Activated T-helper 1 cell treated with anti-CD3 and anti-CD28 coated beads, Interleukin-12 subunit alpha, Interleukin-12 subunit beta, Interleukin-2, Interleukin-4 antibody, amounts not matched to agents 30 ng/mL and 10 ng/mL and 1 ng/mL, durations not matched to agents 14 hours and 24 hours and 36 hours (primary cell): ENCODE results near the gene MAB21L3. TPM values are rescaled to one million over a fixed set of nuclear protein-coding genes. Genes with fewer than 3 reads are reported as not detected.

Experiments
- DNase-seq: peaks from one replicate; pipeline ENCODE4 v3.0.0; 2021; ENCODE audit warnings: low spot score
- H3K27ac Mint-ChIP-seq: one replicate; pipeline ENCODE4 v1.8.0; 2021; ENCODE audit warnings: mild to moderate bottlenecking, mixed read lengths
- H3K27me3 Mint-ChIP-seq: one replicate; pipeline ENCODE4 v1.8.0; 2022; ENCODE audit warnings: mild to moderate bottlenecking, moderate library complexity, mixed read lengths; ENCODE audit not compliant: insufficient read depth
- H3K36me3 Mint-ChIP-seq: one replicate; pipeline ENCODE4 v1.8.0; 2021; ENCODE audit warnings: low read depth, mixed read lengths
- H3K4me1 Mint-ChIP-seq: one replicate; pipeline ENCODE4 v1.8.0; 2021; ENCODE audit warnings: low read depth, mixed read lengths
- H3K4me3 Mint-ChIP-seq: one replicate; pipeline ENCODE4 v1.8.0; 2021; ENCODE audit warnings: mild to moderate bottlenecking, moderate library complexity, mixed read lengths
- H3K9me3 Mint-ChIP-seq: one replicate; pipeline ENCODE4 v1.8.0; 2021; ENCODE audit warnings: mixed read lengths
- intact Hi-C: fragments of 100-400 bp; cut with micrococcal nuclease; formaldehyde crosslinking; loops from one replicate; pipeline ENCODE4 v1.15.1; 2024
- total RNA-seq: library from RNA; stranded (reverse); gene quantifications from 2 replicates; pipeline ENCODE4 v1.2.3, GENCODE V29; 2022

The MAB21L3 gene
- total RNA-seq, 1 donor from 2014 or later = not detected

DNA sequence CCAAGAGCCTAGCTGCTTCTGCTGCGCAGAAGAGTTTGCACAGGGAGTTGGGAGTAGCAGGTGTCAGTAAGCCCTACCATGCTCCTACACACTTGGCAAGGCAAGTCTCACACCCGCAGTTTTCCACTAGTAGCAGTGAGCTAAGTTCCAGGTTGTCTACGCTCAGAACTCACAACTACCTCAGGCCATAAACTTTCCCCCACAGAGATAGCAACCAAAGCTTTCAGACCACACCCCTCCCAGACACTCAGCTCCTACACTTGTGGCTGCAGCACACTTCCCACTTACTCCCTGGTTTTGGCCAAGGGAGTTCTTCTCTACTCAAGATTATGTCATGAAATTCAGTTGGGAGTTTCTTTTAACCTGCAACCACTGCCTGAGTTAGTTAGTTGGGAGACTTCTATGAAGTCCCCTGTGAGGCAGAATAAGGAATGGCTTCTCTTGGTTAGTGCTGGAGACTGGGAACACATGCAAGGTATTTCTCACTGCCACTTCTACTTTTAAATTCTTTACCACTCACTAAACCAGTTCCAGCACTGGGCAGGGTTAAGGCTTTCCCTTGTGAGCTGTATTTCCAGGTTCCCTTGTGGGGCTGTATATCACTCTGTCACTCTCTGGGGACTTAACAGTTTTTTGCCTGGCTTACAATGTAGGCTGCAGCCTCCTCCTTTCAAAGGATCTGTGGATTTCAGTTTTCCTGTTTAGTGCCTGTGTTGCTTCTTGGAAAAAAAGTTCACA lies 18.3 kb upstream of the MAB21L3 start:
- intact Hi-C loops = no loop called here

GRCh38 chr1:116095027-116095426 lies 16.2 kb upstream of the MAB21L3 start:
- Mint-ChIP-seq H3K4me1 (no peaks in the 10 kb centered on the region), H3K27ac (no peak overlapping the region), H3K36me3 (no peaks in the 10 kb centered on the region), H3K27me3 (peaks cover 8% of the 10 kb centered on the region), H3K9me3 (peaks cover 6% of the 10 kb centered on the region), H3K4me3 (no peak overlapping the region)
- DNase-seq = no peak
- intact Hi-C loops = no loop called here

More for the DNA sequence above, 18.3 kb upstream of the MAB21L3 start:
- DNase-seq = no peak
- Mint-ChIP-seq H3K4me1 (no peaks in the 10 kb centered on the region), H3K27me3 (peaks cover 3% of the 10 kb centered on the region), H3K9me3 (peaks cover 11% of the 10 kb centered on the region), H3K27ac (no peak overlapping the region), H3K4me3 (no peak overlapping the region), H3K36me3 (no peaks in the 10 kb centered on the region)

GRCh38 chr1:116096013-116096618 lies 15.1 kb upstream of the MAB21L3 start:
- intact Hi-C loops = no loop called here
- Mint-ChIP-seq H3K27me3 (peaks cover 8% of the 10 kb centered on the region), H3K27ac (no peak overlapping the region), H3K4me1 (no peaks in the 10 kb centered on the region), H3K9me3 (no peaks in the 10 kb centered on the region), H3K4me3 (no peak overlapping the region), H3K36me3 (no peaks in the 10 kb centered on the region)
- no peak for DNase-seq

GRCh38 chr1:116097626-116098025 lies 13.6 kb upstream of the MAB21L3 start:
- intact Hi-C loops = no loop called here
- Mint-ChIP-seq H3K4me1 (no peaks in the 10 kb centered on the region), H3K27ac (no peak overlapping the region), H3K36me3 (no peaks in the 10 kb centered on the region), H3K9me3 (no peaks in the 10 kb centered on the region), H3K4me3 (no peak overlapping the region), H3K27me3 (peaks cover 13% of the 10 kb centered on the region)
- no peak for DNase-seq

DNA sequence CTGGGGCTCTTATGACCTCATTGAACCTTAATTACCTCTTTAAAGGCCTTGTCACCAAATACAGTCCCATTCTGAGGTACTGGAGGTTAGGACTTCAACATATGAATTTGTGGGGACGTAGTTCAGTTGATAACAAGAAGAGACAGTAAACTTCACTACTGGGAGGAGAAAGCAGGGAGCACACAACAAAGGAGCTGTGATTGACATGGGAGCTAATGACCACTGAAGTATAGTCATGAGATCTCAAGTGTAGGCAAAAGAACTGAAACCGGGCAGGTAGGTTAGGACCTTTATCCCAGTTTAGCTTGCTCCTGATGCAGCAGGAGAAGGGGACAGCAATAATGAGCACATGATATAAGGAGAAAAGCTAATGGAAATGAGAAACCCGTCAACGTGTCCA lies 11.8 kb upstream of the MAB21L3 start:
- Mint-ChIP-seq H3K4me3 (no peak overlapping the region), H3K9me3 (no peaks in the 10 kb centered on the region), H3K36me3 (no peaks in the 10 kb centered on the region), H3K27me3 (peaks cover 16% of the 10 kb centered on the region), H3K27ac (no peak overlapping the region), H3K4me1 (no peaks in the 10 kb centered on the region)
- no peak for DNase-seq
- intact Hi-C loops = no loop called here

DNA sequence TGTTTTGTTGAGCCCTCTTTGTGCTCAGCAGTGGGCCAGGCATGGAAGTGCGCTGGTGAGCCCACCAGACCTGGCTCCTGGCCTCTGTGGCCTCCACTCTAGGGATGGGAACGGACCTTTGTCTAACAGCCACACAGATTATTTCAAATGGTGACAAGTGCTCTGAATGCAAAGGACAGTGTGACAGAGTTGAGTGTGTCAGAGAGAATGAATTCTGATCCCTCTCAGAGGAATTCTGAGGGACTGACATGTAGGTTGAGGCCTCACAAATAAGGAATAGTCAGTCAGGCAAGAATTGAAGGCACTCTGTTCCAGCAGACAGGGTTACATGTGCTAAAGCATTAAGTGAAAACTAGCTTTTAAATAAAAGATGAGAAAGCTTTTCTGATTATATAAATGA lies 11.3 kb upstream of the MAB21L3 start:
- intact Hi-C loops = no loop called here
- Mint-ChIP-seq H3K27ac (no peak overlapping the region), H3K4me1 (no peaks in the 10 kb centered on the region), H3K27me3 (peaks cover 16% of the 10 kb centered on the region), H3K9me3 (no peaks in the 10 kb centered on the region), H3K36me3 (no peaks in the 10 kb centered on the region), H3K4me3 (no peak overlapping the region)
- DNase-seq = no peak

GRCh38 chr1:116104667-116105066 lies 6.5 kb upstream of the MAB21L3 start:
- Mint-ChIP-seq H3K27me3 (peaks cover 10% of the 10 kb centered on the region), H3K4me1 (no peaks in the 10 kb centered on the region), H3K9me3 (no peaks in the 10 kb centered on the region), H3K27ac (no peak overlapping the region), H3K36me3 (no peaks in the 10 kb centered on the region), H3K4me3 (no peak overlapping the region)
- no peak for DNase-seq
- intact Hi-C loops = no loop called here

DNA sequence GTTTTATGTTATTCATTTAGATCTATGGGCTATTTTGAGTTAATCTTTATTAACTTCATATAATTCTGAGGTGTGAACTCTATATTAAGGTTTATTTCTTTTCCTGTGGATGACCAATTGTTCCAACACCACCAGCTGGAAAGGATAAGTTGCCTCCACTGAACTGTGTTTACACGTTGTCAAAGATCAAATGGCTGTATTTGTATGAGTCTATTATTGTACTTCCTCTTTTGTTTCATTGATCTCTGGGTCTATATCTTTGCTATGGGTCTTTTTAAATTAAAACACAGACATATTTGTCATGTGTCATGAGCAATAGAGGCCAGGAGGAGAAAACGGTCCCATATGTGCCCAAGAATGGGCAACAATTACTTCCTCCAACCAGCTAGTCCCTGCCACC lies 5.2 kb upstream of the MAB21L3 start:
- Mint-ChIP-seq H3K27ac (no peak overlapping the region), H3K27me3 (peaks cover 10% of the 10 kb centered on the region), H3K9me3 (no peaks in the 10 kb centered on the region), H3K4me3 (no peak overlapping the region), H3K36me3 (no peaks in the 10 kb centered on the region), H3K4me1 (no peaks in the 10 kb centered on the region)
- intact Hi-C loops = no loop called here
- DNase-seq = no peak

- DNase-seq = no peak
- Mint-ChIP-seq H3K27me3 (peaks cover 10% of the 10 kb centered on the region), H3K9me3 (no peaks in the 10 kb centered on the region), H3K4me1 (no peaks in the 10 kb centered on the region), H3K27ac (no peak overlapping the region), H3K4me3 (no peak overlapping the region), H3K36me3 (no peaks in the 10 kb centered on the region)
- intact Hi-C loops = no loop called here
Observed at GRCh38 chr1:116106646-116107045, 4.6 kb upstream of the MAB21L3 start.

DNA sequence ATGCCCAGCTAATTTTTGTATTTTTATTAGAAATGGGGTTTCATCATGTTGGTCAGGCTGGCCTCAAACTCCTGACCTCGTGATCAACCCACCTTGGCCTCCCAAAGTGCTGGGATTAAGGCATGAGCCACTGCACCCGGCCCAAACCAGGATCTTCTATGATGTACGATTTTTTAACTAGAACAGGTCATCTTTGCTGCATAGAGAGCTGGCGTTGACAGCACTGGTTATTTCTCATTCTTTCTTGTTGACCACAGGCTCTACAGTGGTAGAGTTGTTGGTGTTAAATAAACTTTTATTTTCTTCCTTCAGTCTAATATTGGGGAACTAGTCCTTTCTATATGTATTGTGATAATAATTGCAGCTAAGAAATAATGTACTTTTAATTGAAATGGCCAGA lies 3.8 kb upstream of the MAB21L3 start:
- Mint-ChIP-seq H3K27me3 (peaks cover 7% of the 10 kb centered on the region), H3K9me3 (no peaks in the 10 kb centered on the region), H3K4me1 (no peaks in the 10 kb centered on the region), H3K27ac (no peak overlapping the region), H3K36me3 (no peaks in the 10 kb centered on the region), H3K4me3 (no peak overlapping the region)
- intact Hi-C loops = no loop called here
- DNase-seq = no peak

GRCh38 chr1:116111524-116112021 lies 374 bp downstream of the MAB21L3 start:
- Mint-ChIP-seq H3K4me3 (no peak overlapping the region), H3K4me1 (no peaks in the 10 kb centered on the region), H3K9me3 (no peaks in the 10 kb centered on the region), H3K27me3 (peaks cover 2% of the 10 kb centered on the region), H3K27ac (no peak overlapping the region), H3K36me3 (no peaks in the 10 kb centered on the region)
- intact Hi-C loops = no loop called here
- no peak for DNase-seq

GRCh38 chr1:116112388-116113140 lies 1.4 kb downstream of the MAB21L3 start:
- H3K27ac Mint-ChIP-seq = no peak overlapping the region
- no peak overlapping the region for H3K4me3 Mint-ChIP-seq
- H3K9me3 Mint-ChIP-seq = no peaks in the 10 kb centered on the region
- DNase-seq = no peak
- intact Hi-C loops = no loop called here
- H3K4me1 Mint-ChIP-seq = no peaks in the 10 kb centered on the region
- no peaks in the 10 kb centered on the region for H3K36me3 Mint-ChIP-seq
- H3K27me3 Mint-ChIP-seq = peaks cover 2% of the 10 kb centered on the region

DNA sequence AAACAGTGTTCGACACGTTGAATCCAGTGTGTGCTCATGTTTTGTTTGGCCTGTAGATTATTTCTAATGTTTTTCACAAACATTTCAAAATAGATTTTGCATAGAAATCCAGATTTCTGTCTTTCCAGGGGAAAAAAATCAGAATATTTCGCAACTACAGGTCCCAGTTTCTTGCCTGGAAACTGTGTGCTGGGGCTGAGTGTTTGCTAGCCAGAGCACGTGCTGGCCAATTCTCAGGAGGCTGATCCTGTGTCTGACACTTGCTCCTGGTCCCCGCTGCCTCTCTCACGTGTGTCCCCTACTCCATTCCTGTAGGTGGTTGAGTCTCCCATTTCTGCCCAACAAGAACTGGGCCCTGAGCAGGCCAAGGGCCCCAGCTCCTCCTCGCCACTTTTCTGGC lies 2.4 kb downstream of the MAB21L3 start:
- no peaks in the 10 kb centered on the region for H3K36me3 Mint-ChIP-seq
- no peaks in the 10 kb centered on the region for H3K27me3 Mint-ChIP-seq
- H3K4me3 Mint-ChIP-seq = no peak overlapping the region
- H3K27ac Mint-ChIP-seq = no peak overlapping the region
- DNase-seq = no peak
- H3K4me1 Mint-ChIP-seq = no peaks in the 10 kb centered on the region
- intact Hi-C loops = no loop called here
- no peaks in the 10 kb centered on the region for H3K9me3 Mint-ChIP-seq
